ENCODE results near the gene TCHHL1.

The TCHHL1 gene

DNA sequence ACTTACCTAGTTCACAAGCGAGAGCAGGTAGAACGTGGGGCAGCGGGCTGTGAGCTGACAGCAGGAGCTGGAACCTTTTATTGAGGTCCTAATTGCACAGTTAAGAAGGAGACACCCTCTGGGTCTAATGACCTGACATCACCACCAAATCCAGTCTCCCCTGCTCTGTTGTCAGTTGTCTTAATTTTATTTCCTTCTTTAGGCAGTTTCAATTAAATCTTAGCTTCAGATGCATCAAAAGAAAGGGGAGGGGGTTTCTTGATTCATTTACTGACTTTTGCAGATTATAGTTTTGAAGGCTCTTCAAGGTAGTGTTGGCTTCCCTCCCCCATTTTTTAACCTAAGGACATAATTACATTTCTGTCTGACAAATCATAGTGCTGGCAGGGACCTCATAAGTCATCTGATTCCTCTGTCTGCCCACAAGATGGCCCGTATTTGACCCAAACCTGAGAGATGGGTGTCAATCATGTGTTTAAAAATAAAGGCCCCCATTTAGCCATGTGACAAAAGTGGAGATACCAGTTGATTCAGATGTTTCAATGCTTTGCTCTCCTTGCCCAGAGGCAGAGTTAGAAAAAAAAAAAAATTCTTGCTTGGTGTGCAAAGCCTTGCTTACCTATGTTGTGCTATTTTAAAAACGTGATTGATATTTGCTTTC is at the start of gene TCHHL1:
Gene TCHHL1 (minus strand): TSS at position 51 of the 661 bp plus-strand sequence. CDS start 921 bp downstream, outside the sequence.
- Histone ChIP-seq H3K4me3 (ENCODE audit: low read depth, low read length) (no peak within 1 kb of the TSS), H3K36me3 (no peaks in the 10 kb centered on the region), H3K9me3 (ENCODE audit: severe bottlenecking) (peaks cover 8% of the 10 kb centered on the region), H3K27ac (no peak within 1 kb of the TSS), H3K27me3 (ENCODE audit: insufficient read depth, low read depth, severe bottlenecking) (peaks cover 87% of the 10 kb centered on the region)
- DNase-seq, result no peak
- TF ChIP-seq, protein P1, sequence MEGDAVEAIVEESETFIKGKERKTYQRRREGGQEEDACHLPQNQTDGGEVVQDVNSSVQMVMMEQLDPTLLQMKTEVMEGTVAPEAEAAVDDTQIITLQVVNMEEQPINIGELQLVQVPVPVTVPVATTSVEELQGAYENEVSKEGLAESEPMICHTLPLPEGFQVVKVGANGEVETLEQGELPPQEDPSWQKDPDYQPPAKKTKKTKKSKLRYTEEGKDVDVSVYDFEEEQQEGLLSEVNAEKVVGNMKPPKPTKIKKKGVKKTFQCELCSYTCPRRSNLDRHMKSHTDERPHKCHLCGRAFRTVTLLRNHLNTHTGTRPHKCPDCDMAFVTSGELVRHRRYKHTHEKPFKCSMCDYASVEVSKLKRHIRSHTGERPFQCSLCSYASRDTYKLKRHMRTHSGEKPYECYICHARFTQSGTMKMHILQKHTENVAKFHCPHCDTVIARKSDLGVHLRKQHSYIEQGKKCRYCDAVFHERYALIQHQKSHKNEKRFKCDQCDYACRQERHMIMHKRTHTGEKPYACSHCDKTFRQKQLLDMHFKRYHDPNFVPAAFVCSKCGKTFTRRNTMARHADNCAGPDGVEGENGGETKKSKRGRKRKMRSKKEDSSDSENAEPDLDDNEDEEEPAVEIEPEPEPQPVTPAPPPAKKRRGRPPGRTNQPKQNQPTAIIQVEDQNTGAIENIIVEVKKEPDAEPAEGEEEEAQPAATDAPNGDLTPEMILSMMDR (IDR thresholded peaks at IDR 0.05; ENCODE audit: low read depth, low read length), result no peak

DNA sequence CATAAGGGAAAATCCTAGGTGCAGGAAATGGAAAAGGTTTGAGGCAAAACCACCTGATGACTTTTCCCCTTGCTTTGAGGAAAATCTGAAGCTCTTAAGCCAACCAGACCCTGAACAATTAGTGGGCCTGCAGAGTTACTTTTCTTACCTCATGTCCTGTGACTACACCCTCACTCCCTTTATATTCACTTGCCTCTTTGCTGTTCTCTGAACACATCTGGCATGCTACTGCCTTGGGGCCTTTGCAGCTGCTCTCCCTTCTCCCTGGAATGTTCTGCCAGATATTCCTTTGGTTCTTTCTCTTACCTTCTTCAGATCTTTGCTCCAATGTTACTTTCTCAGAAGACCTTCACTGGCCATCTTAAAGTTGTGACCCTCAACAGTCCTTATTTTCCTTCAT is 48.4 kb upstream of the TCHHL1 start:
- no peak overlapping the region for H3K27ac ChIP-seq
- TF ChIP-seq, protein P1 (IDR thresholded peaks at IDR 0.05; ENCODE audit: low read depth, low read length), result no peak
- no peaks in the 10 kb centered on the region for H3K36me3 ChIP-seq
- no peak overlapping the region for H3K4me3 ChIP-seq (ENCODE audit: low read depth, low read length)
- no peak for DNase-seq
- peaks cover 4% of the 10 kb centered on the region for H3K9me3 ChIP-seq (ENCODE audit: severe bottlenecking)
- peaks cover 57% of the 10 kb centered on the region for H3K27me3 ChIP-seq (ENCODE audit: insufficient read depth, low read depth, severe bottlenecking)

DNA sequence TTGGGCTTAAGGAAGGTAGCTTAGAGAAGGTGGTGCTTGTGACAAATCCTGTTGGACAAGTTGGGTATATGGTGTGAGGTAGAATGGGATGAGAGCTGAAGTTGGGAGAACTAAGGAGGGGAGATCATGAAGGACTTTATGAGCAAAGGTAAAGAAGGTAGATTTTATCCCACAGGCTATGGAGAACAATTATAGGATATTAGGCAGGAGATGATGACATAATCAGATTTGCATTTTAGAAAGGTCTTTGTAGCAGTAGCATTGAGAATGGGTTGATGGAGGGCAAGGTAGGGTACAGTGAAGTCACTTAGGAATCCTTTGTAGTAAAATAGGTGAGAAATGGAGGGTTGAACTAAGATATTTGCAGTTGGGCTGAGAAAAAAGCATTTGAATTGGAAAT is 41.3 kb upstream of the TCHHL1 start:
- Histone ChIP-seq H3K9me3 (ENCODE audit: severe bottlenecking) (peaks cover 5% of the 10 kb centered on the region), H3K27me3 (ENCODE audit: insufficient read depth, low read depth, severe bottlenecking) (peaks cover 88% of the 10 kb centered on the region), H3K4me3 (ENCODE audit: low read depth, low read length) (no peak overlapping the region), H3K36me3 (no peaks in the 10 kb centered on the region), H3K27ac (no peak overlapping the region)
- TF ChIP-seq, protein P1 (IDR thresholded peaks at IDR 0.05; ENCODE audit: low read depth, low read length), result no peak
- DNase-seq, result no peak

DNA sequence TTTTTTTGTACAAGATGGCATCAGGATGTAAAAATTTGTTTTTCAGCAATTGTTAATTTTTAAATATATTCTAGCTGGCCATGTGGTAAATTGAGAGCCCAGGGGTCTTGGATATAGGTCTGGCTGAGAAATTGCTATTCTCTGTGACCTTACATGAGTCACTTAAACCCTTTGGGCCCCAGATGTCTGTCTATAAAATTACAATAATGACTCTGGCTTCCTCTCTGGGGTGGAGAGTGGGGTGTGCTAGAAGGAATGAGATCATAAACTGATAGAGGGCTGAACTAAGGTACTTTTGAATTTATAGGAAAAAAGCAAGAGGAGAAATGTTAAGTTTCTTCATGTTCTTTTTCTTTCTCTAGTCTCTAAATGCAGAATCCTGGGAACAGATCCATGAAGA is 38.8 kb upstream of the TCHHL1 start:
- H3K27me3 ChIP-seq (ENCODE audit: insufficient read depth, low read depth, severe bottlenecking), result peaks cover 92% of the 10 kb centered on the region

DNA sequence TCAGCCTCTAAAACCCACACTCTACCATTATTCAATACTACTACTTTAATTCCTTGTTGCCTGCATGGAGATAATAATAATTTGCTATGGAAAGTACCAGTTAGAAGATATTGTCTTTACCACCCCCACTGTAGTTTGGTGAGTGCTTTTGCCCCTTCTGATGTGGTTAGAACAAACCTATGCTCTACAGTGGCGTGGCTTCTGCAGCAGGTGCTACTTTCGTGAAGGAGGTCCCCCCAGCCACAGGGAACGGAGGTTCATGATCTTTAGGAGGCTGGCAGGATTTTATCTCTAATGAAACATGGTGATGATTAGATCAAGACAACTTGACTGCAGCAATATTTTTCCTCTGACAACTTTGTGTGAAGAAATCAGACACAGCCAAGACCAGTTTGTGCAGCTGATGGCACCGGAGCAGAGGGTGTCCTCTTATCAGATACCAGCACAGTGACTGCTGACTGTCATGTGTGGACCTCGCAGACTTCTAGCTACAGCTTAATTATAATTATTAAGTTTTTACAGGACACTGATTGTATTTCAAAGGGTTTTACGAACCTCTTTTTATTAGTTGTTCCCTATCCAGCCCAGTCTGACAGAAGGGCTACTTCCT is 37.1 kb upstream of the TCHHL1 start:
- no peak overlapping the region for H3K27ac ChIP-seq

More for the DNA sequence above, 38.8 kb upstream of the TCHHL1 start:
- Histone ChIP-seq H3K9me3 (ENCODE audit: severe bottlenecking) (peaks cover 5% of the 10 kb centered on the region), H3K36me3 (no peaks in the 10 kb centered on the region), H3K27ac (no peak overlapping the region), H3K4me3 (ENCODE audit: low read depth, low read length) (no peak overlapping the region)
- no peak for DNase-seq
- TF ChIP-seq, protein P1 (IDR thresholded peaks at IDR 0.05; ENCODE audit: low read depth, low read length), result no peak

More for the DNA sequence above, 37.1 kb upstream of the TCHHL1 start:
- H3K36me3 ChIP-seq, result no peaks in the 10 kb centered on the region
- H3K4me3 ChIP-seq (ENCODE audit: low read depth, low read length), result no peak overlapping the region
- H3K9me3 ChIP-seq (ENCODE audit: severe bottlenecking), result no peaks in the 10 kb centered on the region
- TF ChIP-seq, protein P1 (IDR thresholded peaks at IDR 0.05; ENCODE audit: low read depth, low read length), result no peak
- no peak for DNase-seq
- H3K27me3 ChIP-seq (ENCODE audit: insufficient read depth, low read depth, severe bottlenecking), result peaks cover 93% of the 10 kb centered on the region
